Dendritic cell treated with granulocyte-macrophage colony-stimulating factor and Interleukin-4, amounts not matched to agents 40 ng/mL and 50 ng/mL, for 4 days (primary cell): Measurements from ENCODE around the gene GABRR3.
A peak's percentile ranks its signal among the peaks of the same experiment; 100 is the strongest.

Source experiments
- H3K27ac Mint-ChIP-seq: one replicate; pipeline ENCODE4 v1.8.0; 2022; ENCODE audit warnings: mild to moderate bottlenecking, mixed read lengths
- H3K27me3 Mint-ChIP-seq: one replicate; pipeline ENCODE4 v1.8.0; 2022; ENCODE audit warnings: mild to moderate bottlenecking, mixed read lengths
- H3K36me3 Mint-ChIP-seq: one replicate; pipeline ENCODE4 v1.8.0; 2022; ENCODE audit warnings: low read depth, mixed read lengths
- H3K4me1 Mint-ChIP-seq: one replicate; pipeline ENCODE4 v1.8.0; 2022; ENCODE audit warnings: low read depth, mixed read lengths
- H3K4me3 Mint-ChIP-seq: one replicate; pipeline ENCODE4 v1.8.0; 2022; ENCODE audit warnings: mild to moderate bottlenecking, moderate library complexity, mixed read lengths
- H3K9me3 Mint-ChIP-seq: one replicate; pipeline ENCODE4 v1.8.0; 2022; ENCODE audit warnings: mixed read lengths
- intact Hi-C: fragments of 100-400 bp; cut with micrococcal nuclease; formaldehyde crosslinking; loops from one replicate; pipeline ENCODE4 v1.15.0; 2022

Gene GABRR3

GRCh38 chr3:97969541-97969940 is 65.6 kb downstream of the GABRR3 start:
- H3K9me3 Mint-ChIP-seq, result no peaks in the 10 kb centered on the region
- intact Hi-C loops, result no loop called here
- H3K27ac Mint-ChIP-seq, result no peak overlapping the region
- H3K27me3 Mint-ChIP-seq, result no peaks in the 10 kb centered on the region
- H3K4me3 Mint-ChIP-seq, result no peak overlapping the region
- peaks cover 11% of the 10 kb centered on the region for H3K36me3 Mint-ChIP-seq
- peaks cover 51% of the 10 kb centered on the region for H3K4me1 Mint-ChIP-seq

- H3K27ac Mint-ChIP-seq, result no peak overlapping the region
- H3K4me3 Mint-ChIP-seq, result no peak overlapping the region
- intact Hi-C loops, result no loop called here
- peaks cover 18% of the 10 kb centered on the region for H3K36me3 Mint-ChIP-seq
- H3K4me1 Mint-ChIP-seq, result peaks cover 49% of the 10 kb centered on the region
- no peaks in the 10 kb centered on the region for H3K9me3 Mint-ChIP-seq
- H3K27me3 Mint-ChIP-seq, result no peaks in the 10 kb centered on the region
Measured at GRCh38 chr3:97968376-97968775, 66.7 kb downstream of the GABRR3 start.

GRCh38 chr3:97967966-97968365 is 67.1 kb downstream of the GABRR3 start:
- H3K27ac Mint-ChIP-seq, result no peak overlapping the region
- intact Hi-C loops, result no loop called here
- no peaks in the 10 kb centered on the region for H3K27me3 Mint-ChIP-seq
- no peak overlapping the region for H3K4me3 Mint-ChIP-seq
- peaks cover 44% of the 10 kb centered on the region for H3K4me1 Mint-ChIP-seq
- H3K36me3 Mint-ChIP-seq, result peaks cover 18% of the 10 kb centered on the region
- H3K9me3 Mint-ChIP-seq, result no peaks in the 10 kb centered on the region

GRCh38 chr3:97960993-97961766 is 73.9 kb downstream of the GABRR3 start:
- Mint-ChIP-seq H3K36me3 (peaks cover 58% of the 10 kb centered on the region), H3K9me3 (no peaks in the 10 kb centered on the region), H3K4me3 (no peak overlapping the region), H3K27ac (no peak overlapping the region), H3K27me3 (no peaks in the 10 kb centered on the region), H3K4me1 (peaks cover 27% of the 10 kb centered on the region)
- intact Hi-C loops, result no loop called here

- no peaks in the 10 kb centered on the region for H3K27me3 Mint-ChIP-seq
- H3K9me3 Mint-ChIP-seq, result no peaks in the 10 kb centered on the region
- no peak overlapping the region for H3K27ac Mint-ChIP-seq
- peaks cover 27% of the 10 kb centered on the region for H3K4me1 Mint-ChIP-seq
- H3K36me3 Mint-ChIP-seq, result peaks cover 58% of the 10 kb centered on the region
- H3K4me3 Mint-ChIP-seq, result no peak overlapping the region
- intact Hi-C loops, result no loop called here
Measured at GRCh38 chr3:97960551-97960950, 74.6 kb downstream of the GABRR3 start.

GRCh38 chr3:97959872-97960271 is 75.2 kb downstream of the GABRR3 start:
- Mint-ChIP-seq H3K36me3 (peaks cover 58% of the 10 kb centered on the region), H3K27ac (no peak overlapping the region), H3K9me3 (no peaks in the 10 kb centered on the region), H3K4me3 (no peak overlapping the region), H3K27me3 (no peaks in the 10 kb centered on the region), H3K4me1 (peaks cover 33% of the 10 kb centered on the region)
- intact Hi-C loops, result no loop called here

GRCh38 chr3:97958796-97959195 is 76.3 kb downstream of the GABRR3 start:
- no peaks in the 10 kb centered on the region for H3K9me3 Mint-ChIP-seq
- H3K27me3 Mint-ChIP-seq, result no peaks in the 10 kb centered on the region
- peaks cover 53% of the 10 kb centered on the region for H3K36me3 Mint-ChIP-seq
- H3K4me3 Mint-ChIP-seq, result no peak overlapping the region
- H3K4me1 Mint-ChIP-seq, result peaks cover 37% of the 10 kb centered on the region
- H3K27ac Mint-ChIP-seq, result no peak overlapping the region
- intact Hi-C loops, result no loop called here

- H3K4me3 Mint-ChIP-seq, result no peak overlapping the region
- H3K27me3 Mint-ChIP-seq, result no peaks in the 10 kb centered on the region
- intact Hi-C loops, result no loop called here
- no peaks in the 10 kb centered on the region for H3K9me3 Mint-ChIP-seq
- no peak overlapping the region for H3K27ac Mint-ChIP-seq
- peaks cover 35% of the 10 kb centered on the region for H3K4me1 Mint-ChIP-seq
- H3K36me3 Mint-ChIP-seq, result peaks cover 53% of the 10 kb centered on the region
Measured at GRCh38 chr3:97958396-97958795, 76.7 kb downstream of the GABRR3 start.

- peaks cover 59% of the 10 kb centered on the region for H3K36me3 Mint-ChIP-seq
- H3K4me3 Mint-ChIP-seq, result no peak overlapping the region
- intact Hi-C loops, result no loop called here
- H3K27me3 Mint-ChIP-seq, result no peaks in the 10 kb centered on the region
- H3K4me1 Mint-ChIP-seq, result peaks cover 41% of the 10 kb centered on the region
- no peak overlapping the region for H3K27ac Mint-ChIP-seq
- H3K9me3 Mint-ChIP-seq, result no peaks in the 10 kb centered on the region
Measured at GRCh38 chr3:97957617-97958311, 77.4 kb downstream of the GABRR3 start.

- Mint-ChIP-seq H3K27ac (no peak overlapping the region), H3K27me3 (no peaks in the 10 kb centered on the region), H3K4me3 (no peak overlapping the region), H3K4me1 (peaks cover 45% of the 10 kb centered on the region), H3K36me3 (peaks cover 65% of the 10 kb centered on the region), H3K9me3 (no peaks in the 10 kb centered on the region)
- intact Hi-C loops, result no loop called here
Measured at GRCh38 chr3:97956051-97956450, 79.1 kb downstream of the GABRR3 start.

- intact Hi-C loops, result no loop called here
- H3K27ac Mint-ChIP-seq, result peak overlapping the region; percentile 33
- no peak overlapping the region for H3K4me3 Mint-ChIP-seq
- H3K36me3 Mint-ChIP-seq, result peaks cover 66% of the 10 kb centered on the region
- no peaks in the 10 kb centered on the region for H3K27me3 Mint-ChIP-seq
- H3K4me1 Mint-ChIP-seq, result peaks cover 51% of the 10 kb centered on the region
- H3K9me3 Mint-ChIP-seq, result no peaks in the 10 kb centered on the region
Measured at GRCh38 chr3:97954228-97954827, 80.8 kb downstream of the GABRR3 start.

GRCh38 chr3:97952872-97953271 is 82.2 kb downstream of the GABRR3 start:
- Mint-ChIP-seq H3K27me3 (no peaks in the 10 kb centered on the region), H3K4me1 (peaks cover 45% of the 10 kb centered on the region), H3K4me3 (no peak overlapping the region), H3K36me3 (peaks cover 65% of the 10 kb centered on the region), H3K27ac (no peak overlapping the region), H3K9me3 (no peaks in the 10 kb centered on the region)
- intact Hi-C loops, result no loop called here

- no peaks in the 10 kb centered on the region for H3K27me3 Mint-ChIP-seq
- intact Hi-C loops, result no loop called here
Measured at GRCh38 chr3:97952280-97952679, 82.8 kb downstream of the GABRR3 start.

GRCh38 chr3:97950360-97950759 is 84.8 kb downstream of the GABRR3 start:
- H3K36me3 Mint-ChIP-seq, result peaks cover 73% of the 10 kb centered on the region
- no peak overlapping the region for H3K4me3 Mint-ChIP-seq
- H3K27me3 Mint-ChIP-seq, result no peaks in the 10 kb centered on the region
- intact Hi-C loops, result no loop called here
- H3K4me1 Mint-ChIP-seq, result peaks cover 45% of the 10 kb centered on the region
- H3K9me3 Mint-ChIP-seq, result no peaks in the 10 kb centered on the region
- H3K27ac Mint-ChIP-seq, result no peak overlapping the region

More at GRCh38 chr3:97952280-97952679, 82.8 kb downstream of the GABRR3 start:
- Mint-ChIP-seq H3K4me1 (peaks cover 45% of the 10 kb centered on the region), H3K4me3 (no peak overlapping the region), H3K36me3 (peaks cover 62% of the 10 kb centered on the region), H3K27ac (no peak overlapping the region), H3K9me3 (no peaks in the 10 kb centered on the region)
